Heart left ventricle (tissue), 16 donors: ENCODE data around the gene MEI1. TPM values are rescaled to one million over a fixed set of nuclear protein-coding genes. Genes with fewer than 3 reads are reported as not detected.
"Not testable (repeated sequence)": the region's sequence is repeated elsewhere in the genome, so short reads cannot be mapped to it uniquely, and the experiment has no call there.

Experiments
- ATAC-seq, 4 donors: fragments of 200-7000 bp; cut with Tn5 transposase; one replicate each; pipeline ENCODE4 v1.9.1; 2020 to 2022; ENCODE audit warnings: moderate library complexity in 4 of 4, mild to moderate bottlenecking in 3 of 4, moderate number of reproducible peaks in 1 of 4
- DNase-seq, 5 donors: peaks; one replicate each; pipeline ENCODE4 v3.0.0-alpha.2; 2020
- H3K27ac ChIP-seq, 12 donors: fragments of 200-600 bp; sonication (generic) in 4 of 12; one replicate each; pipeline versions ENCODE4 v1.5.0 to v1.8.0; 2016 to 2022; ENCODE audit warnings: mild to moderate bottlenecking in 2 of 12
- H3K27me3 ChIP-seq, 9 donors: fragments of 200-600 bp; sonication (generic) in 2 of 9; one replicate each; pipeline versions ENCODE4 v1.5.1 to v1.8.0; 2016 to 2022; ENCODE audit warnings: mild to moderate bottlenecking in 3 of 9
- H3K36me3 ChIP-seq, 9 donors: fragments of 200-600 bp; sonication (generic) in 2 of 9; one replicate each; pipeline versions ENCODE4 v1.5.0 to v1.8.0; 2018 to 2022; ENCODE audit warnings: mild to moderate bottlenecking in 2 of 9
- H3K4me1 ChIP-seq, 12 donors: fragments of 200-600 bp; sonication (generic) in 4 of 12; one replicate each; pipeline versions ENCODE4 v1.5.0 to v1.8.0; 2016 to 2022; ENCODE audit warnings: mild to moderate bottlenecking in 3 of 12
- H3K4me3 ChIP-seq, 12 donors: fragments of 200-600 bp; sonication (generic) in 4 of 12; one replicate each; pipeline versions ENCODE4 v1.5.0 to v1.8.0; 2017 to 2022; ENCODE audit warnings: mild to moderate bottlenecking in 9 of 12, moderate library complexity in 4 of 12
- H3K9me3 ChIP-seq, 12 donors: fragments of 200-600 bp; sonication (generic) in 4 of 12; one replicate each; pipeline versions ENCODE4 v1.5.0 to v1.8.0; 2016 to 2022; ENCODE audit warnings: mild to moderate bottlenecking in 1 of 12
- POLR2A ChIP-seq, 2 donors: fragments of 450-650 bp; IDR thresholded peaks; one replicate each; pipeline ENCODE4 v1.6.1; 2017; ENCODE audit warnings: antibody characterized with exemption in 2 of 2, mild to moderate bottlenecking in 2 of 2, moderate library complexity in 2 of 2
- WGBS, 4 donors: extraction: QIAGEN DNeasy Blood & Tissue Kit in 2 of 4; methylation state at CpG; one replicate each; pipeline versions ENCODE4 v1.1.5 to v1.1.7; 2013 to 2018; 5-methylcytosine and 5-hydroxymethylcytosine counted together
- intact Hi-C, 10 donors: fragments of 100-400 bp; cut with DNase I; formaldehyde crosslinking; loops; one replicate each; pipeline versions ENCODE4 v1.11.1 to v1.14.2; 2022
- polyA plus RNA-seq, 2 donors: library from polyadenylated mRNA; stranded (reverse); fragments of 200-250 nt; gene quantifications; one replicate each; pipeline ENCODE4 v1.2.3, GENCODE V29; 2013
- total RNA-seq, 9 donors: library from RNA; depleted of rRNA in 2 of 9; stranded (reverse); fragments of >200 nt in 2 of 9; fragmentation: NEBNext Ultra II Directional in 3 of 9; extraction: Animal tissue kit (Norgen Biotek cat#: 25700) in 3 of 9; gene quantifications; one replicate each; pipeline versions ENCODE4 v1.1.0 to v1.2.4, GENCODE V29; 2016 to 2023
- TF ChIP-seq, protein P1 (sequence below), 12 donors: fragments of 200-600 bp; sonication (generic) in 4 of 12; IDR thresholded peaks; one replicate each; pipeline versions ENCODE4 v1.5.0 to v1.8.0; 2018 to 2022; ENCODE audit warnings: antibody characterized with exemption in 12 of 12, mild to moderate bottlenecking in 5 of 12
- donor health status: ischemic (EF 13 %, LVEDD 7.1; RV severe dilation, severe dysfunction).
- donor health status: healthy with polysubstance abuse.
- donor health status: DM: no; HTN: yes; CAD: no.
- donor health status: DM: no; HTN: no; CAD: no.
- donor health status: ischemic (EF 25% LVEDD 6.9; RV normal size, moderate dysfunction).
- donor health status: ischemic (EF 25% LVEDD 5.7; RV mildly dilated, moderate dysfunction).
- donor health status: healthy.
- donor health status: DM: yes; HTN: yes; CAD: no.
- donor health status: ischemic (EF 35%, LVEDD 5.7; RV mildly dilated, moderate dysfunction).
- donor health status: nonischemic (EF 11% LVEDD 7.7; RV severe dilation, severe dysfunction).
- donor health status: DM: yes; HTN: yes; CAD: no.
- donor health status: PGD.
- donor health status: ischemic (EF 29% LVEDD 5.4; RV normal size, mild dysfunction).
- donor health status: nonischemic (EF 23%, LVEDD 6.1; RV moderate dilation, normal function).

The MEI1 gene
- total and polyA plus RNA-seq, 11 donors, result 0.23 to 2.3 (median 0.54) TPM; not detected in 4

DNA sequence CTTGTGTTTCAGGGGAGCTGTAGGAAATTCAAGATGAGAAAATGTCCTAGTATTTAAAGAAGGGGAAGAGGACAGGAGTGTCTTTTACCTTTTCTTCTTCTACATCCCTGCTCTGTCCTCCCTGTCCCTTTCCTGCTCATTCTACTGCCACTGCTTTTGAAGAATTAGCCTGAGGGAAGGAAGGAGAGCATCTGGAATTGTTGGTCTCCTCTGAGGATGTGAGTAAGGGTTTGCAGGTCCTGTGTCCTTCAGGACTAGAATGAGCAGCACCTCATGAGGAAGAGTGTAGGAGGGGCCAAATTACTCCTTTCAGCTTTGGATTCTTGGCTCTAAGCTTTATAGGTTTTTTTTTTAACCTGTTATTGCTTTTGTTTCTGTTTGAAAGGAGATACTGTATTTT lies 34.8 kb upstream of the MEI1 start:
- no peak for ATAC-seq
- no peak for DNase-seq
- H3K36me3 ChIP-seq, result peaks cover 0 to 61% (median 58%) of the 10 kb centered on the region in 9 donors
- H3K4me1 ChIP-seq, result peaks cover 0 to 30% (median 8%) of the 10 kb centered on the region in 12 donors
- no peaks in the 10 kb centered on the region for H3K27me3 ChIP-seq
- no peaks in the 10 kb centered on the region for H3K9me3 ChIP-seq
- intact Hi-C loops, result no loop called here
- no peak overlapping the region for H3K27ac ChIP-seq
- TF ChIP-seq, protein P1, sequence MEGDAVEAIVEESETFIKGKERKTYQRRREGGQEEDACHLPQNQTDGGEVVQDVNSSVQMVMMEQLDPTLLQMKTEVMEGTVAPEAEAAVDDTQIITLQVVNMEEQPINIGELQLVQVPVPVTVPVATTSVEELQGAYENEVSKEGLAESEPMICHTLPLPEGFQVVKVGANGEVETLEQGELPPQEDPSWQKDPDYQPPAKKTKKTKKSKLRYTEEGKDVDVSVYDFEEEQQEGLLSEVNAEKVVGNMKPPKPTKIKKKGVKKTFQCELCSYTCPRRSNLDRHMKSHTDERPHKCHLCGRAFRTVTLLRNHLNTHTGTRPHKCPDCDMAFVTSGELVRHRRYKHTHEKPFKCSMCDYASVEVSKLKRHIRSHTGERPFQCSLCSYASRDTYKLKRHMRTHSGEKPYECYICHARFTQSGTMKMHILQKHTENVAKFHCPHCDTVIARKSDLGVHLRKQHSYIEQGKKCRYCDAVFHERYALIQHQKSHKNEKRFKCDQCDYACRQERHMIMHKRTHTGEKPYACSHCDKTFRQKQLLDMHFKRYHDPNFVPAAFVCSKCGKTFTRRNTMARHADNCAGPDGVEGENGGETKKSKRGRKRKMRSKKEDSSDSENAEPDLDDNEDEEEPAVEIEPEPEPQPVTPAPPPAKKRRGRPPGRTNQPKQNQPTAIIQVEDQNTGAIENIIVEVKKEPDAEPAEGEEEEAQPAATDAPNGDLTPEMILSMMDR (IDR thresholded peaks at IDR 0.05), result no peak
- TF ChIP-seq POLR2A (IDR thresholded peaks at IDR 0.05), result no peak
- H3K4me3 ChIP-seq, result no peak overlapping the region

DNA sequence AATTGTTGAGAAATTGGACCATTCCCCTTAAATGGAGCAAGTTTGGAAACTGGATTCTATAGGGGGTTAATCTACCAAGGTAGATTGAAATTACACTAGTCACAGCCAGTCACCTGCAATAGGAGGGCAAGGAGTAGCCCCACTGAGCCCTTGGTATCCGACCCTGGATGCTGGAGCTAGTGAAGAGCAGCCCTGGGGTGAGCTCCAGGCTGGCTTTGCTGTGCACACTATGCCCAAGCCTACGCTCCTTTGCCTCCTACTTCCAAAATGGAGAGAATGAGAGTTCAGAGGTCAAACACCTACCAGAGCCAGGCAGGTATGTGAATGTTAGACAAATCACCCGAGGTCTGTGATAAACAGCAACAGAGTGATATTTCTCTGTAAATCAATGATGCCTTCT lies 34.4 kb upstream of the MEI1 start:
- H3K9me3 ChIP-seq, result no peaks in the 10 kb centered on the region

DNA sequence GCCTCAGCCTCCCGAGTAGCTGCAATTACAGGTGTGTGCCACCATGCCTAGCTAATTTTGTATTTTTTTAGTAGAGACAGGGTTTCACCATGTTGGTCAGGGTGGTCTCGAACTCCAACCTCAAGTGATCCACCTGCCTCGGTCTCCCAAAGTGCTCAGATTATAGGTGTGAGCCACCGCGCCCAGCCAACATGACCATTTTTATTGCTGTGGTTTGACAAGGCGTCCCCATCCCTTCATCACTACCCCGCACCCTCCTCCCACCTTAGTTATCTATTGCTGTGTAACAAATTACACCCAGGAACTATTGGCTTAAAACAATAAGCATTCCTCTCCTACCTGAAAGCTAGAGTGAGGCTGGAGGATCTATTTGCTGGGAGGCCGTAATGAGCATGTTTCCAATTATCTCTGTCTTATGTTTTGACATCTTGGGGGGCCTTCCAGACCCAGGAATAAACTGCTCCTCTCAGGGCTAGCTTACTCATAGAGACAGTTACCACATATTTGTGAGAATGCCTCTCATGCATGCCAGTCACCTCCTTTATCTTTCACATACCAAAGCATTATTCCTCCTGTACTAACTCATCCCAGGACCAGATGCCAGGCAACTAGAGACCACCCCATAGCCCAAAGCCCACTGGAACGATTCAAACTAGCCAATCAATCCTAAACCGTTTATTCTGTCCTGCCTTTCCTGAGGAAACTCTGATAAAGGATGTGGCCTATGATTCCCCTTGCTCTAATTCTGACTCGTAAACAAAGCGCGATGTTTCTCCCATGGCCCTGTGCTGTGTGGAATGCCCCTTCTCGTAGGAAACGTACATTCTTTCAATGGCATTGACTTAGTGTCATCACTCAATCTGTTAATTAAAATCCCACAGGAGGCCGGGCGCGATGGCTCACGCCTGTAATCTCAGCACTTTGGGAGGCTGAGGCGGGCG lies 30.1 kb upstream of the MEI1 start:
- Histone ChIP-seq H3K36me3 (peaks cover 0 to 31% (median 21%) of the 10 kb centered on the region in 9 donors), H3K4me1 (peaks cover 0 to 19% (median 6%) of the 10 kb centered on the region in 12 donors), H3K4me3 (no peak overlapping the region), H3K9me3 (no peaks in the 10 kb centered on the region), H3K27ac (no peak overlapping the region), H3K27me3 (no peaks in the 10 kb centered on the region)
- no peak for ATAC-seq
- DNase-seq, result no peak
- no peak for TF ChIP-seq POLR2A (IDR thresholded peaks at IDR 0.05)
- TF ChIP-seq, protein P1 (IDR thresholded peaks at IDR 0.05), result no peak
- 83 to 85% (median 84%) methylated on average over 21 of the region's 21 CpGs for WGBS, 4 donors
- intact Hi-C loops, result no loop called here

More for the DNA sequence above, 34.4 kb upstream of the MEI1 start:
- WGBS, 4 donors, result 82 to 90% (median 88%) methylated on average over 3 of the region's 3 CpGs
- H3K4me3 ChIP-seq, result no peak overlapping the region
- H3K36me3 ChIP-seq, result peaks cover 0 to 56% (median 53%) of the 10 kb centered on the region in 9 donors
- no peak overlapping the region for H3K27ac ChIP-seq
- no peaks in the 10 kb centered on the region for H3K27me3 ChIP-seq
- intact Hi-C loops, result no loop called here
- ATAC-seq, result no peak
- peaks cover 0 to 30% (median 8%) of the 10 kb centered on the region in 12 donors for H3K4me1 ChIP-seq
- no peak for TF ChIP-seq POLR2A (IDR thresholded peaks at IDR 0.05)
- TF ChIP-seq, protein P1 (IDR thresholded peaks at IDR 0.05), result no peak
- no peak for DNase-seq

DNA sequence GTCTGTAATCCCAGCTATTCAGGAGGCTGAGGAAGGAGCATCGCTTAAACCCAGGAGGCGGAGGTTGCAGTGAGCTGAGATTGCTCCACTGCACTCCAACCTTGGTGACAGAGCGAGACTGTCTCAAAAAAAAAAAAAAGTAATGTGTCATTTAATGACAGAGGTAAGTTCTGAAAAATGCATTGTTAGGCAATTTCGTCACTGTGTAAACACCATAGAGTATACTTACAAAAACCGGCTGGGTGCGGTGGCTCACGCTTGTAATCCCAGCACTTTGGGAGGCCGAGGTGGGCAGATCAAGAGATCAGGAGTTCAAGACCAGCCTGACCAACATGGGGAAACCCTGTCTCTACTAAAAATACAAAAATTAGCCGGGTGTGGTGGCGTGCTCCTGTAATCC lies 27.2 kb upstream of the MEI1 start:
- H3K27ac ChIP-seq, H3K4me3 ChIP-seq, ATAC-seq, DNase-seq, intact Hi-C loops, H3K27me3 ChIP-seq, H3K9me3 ChIP-seq: not testable (repeated sequence)
- Histone ChIP-seq H3K36me3 (peaks cover 0 to 36% (median 23%) of the 10 kb centered on the region in 9 donors), H3K4me1 (peaks cover 0 to 17% (median 8%) of the 10 kb centered on the region in 12 donors)
- WGBS, 4 donors, result 93 to 96% (median 95%) methylated on average over 10 of the region's 10 CpGs
